Measurements from ENCODE around the gene EEF1AKMT2.

DNA sequence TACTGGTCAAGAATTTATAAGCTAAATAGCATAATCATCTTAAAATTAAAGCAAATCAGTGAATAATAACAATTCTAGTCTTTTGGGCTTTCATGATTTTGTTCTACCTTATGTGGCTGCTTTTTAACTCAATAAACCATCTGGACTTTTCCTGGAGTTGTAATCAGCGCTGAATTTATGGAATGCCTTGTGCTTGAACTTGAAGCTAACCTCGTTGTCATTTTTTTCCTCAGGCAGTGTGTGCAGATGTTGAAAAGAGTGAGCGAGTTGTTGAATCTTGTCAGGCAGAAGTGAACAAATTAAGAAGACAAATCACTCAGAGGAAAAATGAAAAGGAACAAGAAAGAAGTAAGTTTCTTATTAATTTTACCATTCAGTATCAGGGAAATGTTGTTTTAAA lies 39.4 kb upstream of the EEF1AKMT2 start:
- no peak for TF ChIP-seq ZNF212 (CRISPR knock-in tag; IDR thresholded peaks at IDR 0.05)
- TF ChIP-seq STAT5B (CRISPR knock-in tag; IDR thresholded peaks at IDR 0.05): no peak
- TF ChIP-seq, protein P1, sequence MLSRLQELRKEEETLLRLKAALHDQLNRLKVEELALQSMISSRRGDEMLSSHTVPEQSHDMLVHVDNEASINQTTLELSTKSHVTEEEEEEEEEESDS (CRISPR knock-in tag; IDR thresholded peaks at IDR 0.05): no peak
- TF ChIP-seq, protein P2, sequence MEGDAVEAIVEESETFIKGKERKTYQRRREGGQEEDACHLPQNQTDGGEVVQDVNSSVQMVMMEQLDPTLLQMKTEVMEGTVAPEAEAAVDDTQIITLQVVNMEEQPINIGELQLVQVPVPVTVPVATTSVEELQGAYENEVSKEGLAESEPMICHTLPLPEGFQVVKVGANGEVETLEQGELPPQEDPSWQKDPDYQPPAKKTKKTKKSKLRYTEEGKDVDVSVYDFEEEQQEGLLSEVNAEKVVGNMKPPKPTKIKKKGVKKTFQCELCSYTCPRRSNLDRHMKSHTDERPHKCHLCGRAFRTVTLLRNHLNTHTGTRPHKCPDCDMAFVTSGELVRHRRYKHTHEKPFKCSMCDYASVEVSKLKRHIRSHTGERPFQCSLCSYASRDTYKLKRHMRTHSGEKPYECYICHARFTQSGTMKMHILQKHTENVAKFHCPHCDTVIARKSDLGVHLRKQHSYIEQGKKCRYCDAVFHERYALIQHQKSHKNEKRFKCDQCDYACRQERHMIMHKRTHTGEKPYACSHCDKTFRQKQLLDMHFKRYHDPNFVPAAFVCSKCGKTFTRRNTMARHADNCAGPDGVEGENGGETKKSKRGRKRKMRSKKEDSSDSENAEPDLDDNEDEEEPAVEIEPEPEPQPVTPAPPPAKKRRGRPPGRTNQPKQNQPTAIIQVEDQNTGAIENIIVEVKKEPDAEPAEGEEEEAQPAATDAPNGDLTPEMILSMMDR (IDR thresholded peaks at IDR 0.05 in 2 of 3, conservative IDR thresholded peaks at IDR 0.05 in 1 of 3; ENCODE audit: insufficient read depth in 2 of 3, low read depth in 1 of 3, low read length in 3 of 3): no peak
- no peak for TF ChIP-seq CBX3 (IDR thresholded peaks at IDR 0.05; ENCODE audit: borderline replicate concordance in 1 of 2, low read length in 2 of 2)
- TF ChIP-seq, protein P3, sequence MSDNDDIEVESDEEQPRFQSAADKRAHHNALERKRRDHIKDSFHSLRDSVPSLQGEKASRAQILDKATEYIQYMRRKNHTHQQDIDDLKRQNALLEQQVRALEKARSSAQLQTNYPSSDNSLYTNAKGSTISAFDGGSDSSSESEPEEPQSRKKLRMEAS (CRISPR knock-in tag; IDR thresholded peaks at IDR 0.05): no peak
- TF ChIP-seq, protein P4, sequence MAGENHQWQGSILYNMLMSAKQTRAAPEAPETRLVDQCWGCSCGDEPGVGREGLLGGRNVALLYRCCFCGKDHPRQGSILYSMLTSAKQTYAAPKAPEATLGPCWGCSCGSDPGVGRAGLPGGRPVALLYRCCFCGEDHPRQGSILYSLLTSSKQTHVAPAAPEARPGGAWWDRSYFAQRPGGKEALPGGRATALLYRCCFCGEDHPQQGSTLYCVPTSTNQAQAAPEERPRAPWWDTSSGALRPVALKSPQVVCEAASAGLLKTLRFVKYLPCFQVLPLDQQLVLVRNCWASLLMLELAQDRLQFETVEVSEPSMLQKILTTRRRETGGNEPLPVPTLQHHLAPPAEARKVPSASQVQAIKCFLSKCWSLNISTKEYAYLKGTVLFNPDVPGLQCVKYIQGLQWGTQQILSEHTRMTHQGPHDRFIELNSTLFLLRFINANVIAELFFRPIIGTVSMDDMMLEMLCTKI (IDR thresholded peaks at IDR 0.05; ENCODE audit: partially characterized antibody): no peak
- TF ChIP-seq ZBTB7A (IDR thresholded peaks at IDR 0.05; ENCODE audit: borderline replicate concordance, control insufficient read depth, low read depth, low read length): no peak
- TF ChIP-seq RFX1 (IDR thresholded peaks at IDR 0.05): no peak
- no peak for TF ChIP-seq MAFK (IDR thresholded peaks at IDR 0.05; ENCODE audit: low read length)
- no peak for TF ChIP-seq TCF7L2 (IDR thresholded peaks at IDR 0.05; ENCODE audit: low read depth, low read length)
- TF ChIP-seq, protein P5, sequence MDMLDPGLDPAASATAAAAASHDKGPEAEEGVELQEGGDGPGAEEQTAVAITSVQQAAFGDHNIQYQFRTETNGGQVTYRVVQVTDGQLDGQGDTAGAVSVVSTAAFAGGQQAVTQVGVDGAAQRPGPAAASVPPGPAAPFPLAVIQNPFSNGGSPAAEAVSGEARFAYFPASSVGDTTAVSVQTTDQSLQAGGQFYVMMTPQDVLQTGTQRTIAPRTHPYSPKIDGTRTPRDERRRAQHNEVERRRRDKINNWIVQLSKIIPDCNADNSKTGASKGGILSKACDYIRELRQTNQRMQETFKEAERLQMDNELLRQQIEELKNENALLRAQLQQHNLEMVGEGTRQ (CRISPR knock-in tag; IDR thresholded peaks at IDR 0.05): no peak
- no peak for TF ChIP-seq BACH1 (tag; IDR thresholded peaks at IDR 0.05)
